Ovary (tissue), 10 donors: ENCODE measurements around the gene KRTAP4-12. TPM values are rescaled to one million over a fixed set of nuclear protein-coding genes. Genes with fewer than 3 reads are reported as not detected.
"Not testable (repeated sequence)": the region's sequence is repeated elsewhere in the genome, so short reads cannot be mapped to it uniquely, and the experiment has no call there.

Experiments
- DNase-seq, 5 donors: peaks; one replicate each; pipeline ENCODE4 v3.0.0-alpha.2; 2019 to 2020
- H3K27ac ChIP-seq, 2 donors: fragments of 200-600 bp; one replicate each; pipeline versions ENCODE4 v1.5.1 to v1.8.0; 2019 to 2022
- H3K27me3 ChIP-seq: fragments of 200-600 bp; one replicate; pipeline ENCODE4 v1.8.0; 2022
- H3K36me3 ChIP-seq: fragments of 200-600 bp; sonication (generic); one replicate; pipeline ENCODE4 v1.5.1; 2019
- H3K4me1 ChIP-seq: one replicate; pipeline ENCODE4 v1.8.1; 2013; ENCODE audit warnings: mild to moderate bottlenecking, moderate library complexity; ENCODE audit not compliant: insufficient read depth
- H3K4me3 ChIP-seq: fragments of 200-600 bp; sonication (generic); one replicate; pipeline ENCODE4 v1.5.1; 2017
- H3K9me3 ChIP-seq, 2 donors: fragments of 200-600 bp in 1 of 2; sonication (generic) in 1 of 2; one replicate each; pipeline versions ENCODE4 v1.5.1 to v1.8.1; 2013 to 2019; ENCODE audit warnings: mild to moderate bottlenecking in 1 of 2, moderate library complexity in 1 of 2
- EP300 ChIP-seq: sonication (generic); formaldehyde crosslinking; IDR thresholded peaks from one replicate; pipeline ENCODE4 v1.6.1; 2017; ENCODE audit warnings: antibody characterized with exemption
- POLR2A ChIP-seq: fragments of 450-650 bp; IDR thresholded peaks from one replicate; pipeline ENCODE4 v1.6.1; 2017; ENCODE audit warnings: antibody characterized with exemption, mild to moderate bottlenecking, moderate library complexity
- WGBS, 3 donors: extraction: QIAGEN DNeasy Blood & Tissue Kit in 1 of 3; methylation state at CpG; one replicate each; pipeline versions ENCODE4 v1.1.5 to v1.1.7; 2013 to 2017; 5-methylcytosine and 5-hydroxymethylcytosine counted together
- intact Hi-C, 4 donors: fragments of 100-400 bp; cut with DNase I; formaldehyde crosslinking; loops; one replicate each; pipeline versions ENCODE4 v1.11.0 to v1.15.1; 2022 to 2023
- long read RNA-seq, 3 donors: library from polyadenylated mRNA in 2 of 3; unstranded in 2 of 3; transcript quantifications; one replicate each; pipeline ENCODE4 v2.0.0 and lab custom pipeline, GENCODE V29; 2021 to 2026
- polyA plus RNA-seq, 2 donors: library from polyadenylated mRNA; stranded (reverse); fragments of 200-250 nt in 1 of 2; fragments of 350-450 nt in 1 of 2; fragmentation: Illumina TruSeq in 1 of 2; extraction: RNeasy Lipid Tissue Mini Kit (QIAGEN cat#74804) in 1 of 2; gene quantifications; one replicate each; pipeline ENCODE4 v1.2.3, GENCODE V29; 2013 to 2014
- total RNA-seq, 7 donors: library from RNA; depleted of rRNA in 2 of 7; stranded (reverse); fragments of >200 nt in 2 of 7; fragmentation: NEBNext Ultra II Directional in 3 of 7; extraction: Animal tissue kit (Norgen Biotek cat#: 25700) in 3 of 7; gene quantifications; one replicate each; pipeline versions ENCODE4 v1.1.0 to v1.2.4, GENCODE V29; 2016 to 2023
- TF ChIP-seq, protein P1 (sequence below), 3 donors: fragments of 450-650 bp in 2 of 3; fragments of 200-600 bp in 1 of 3; IDR thresholded peaks; one replicate each; pipeline versions ENCODE4 v1.5.1 to v1.8.0; 2016 to 2022; ENCODE audit warnings: antibody characterized with exemption in 3 of 3, mild to moderate bottlenecking in 1 of 3
- donor health status: DM: no; HTN: no; CAD: no; lungs with moderate emphysema.
- donor health status: DM: no; HTN: no; CAD: no.
- donor health status: Bipolar disorder and iron deficiency.
- donor health status: DM: yes; HTN: yes; CAD: no.
- donor health status: DM: no; HTN: no; CAD: no.
- donor health status: DM: yes; HTN: yes; CAD: no.

KRTAP4-12 gene
- total RNA-seq (not detected), polyA plus RNA-seq (not detected)
- long read RNA-seq, donor 1, result 0 reads
- long read RNA-seq, donor 2, result 0 reads
- long read RNA-seq, donor 3, result 0 reads

DNA sequence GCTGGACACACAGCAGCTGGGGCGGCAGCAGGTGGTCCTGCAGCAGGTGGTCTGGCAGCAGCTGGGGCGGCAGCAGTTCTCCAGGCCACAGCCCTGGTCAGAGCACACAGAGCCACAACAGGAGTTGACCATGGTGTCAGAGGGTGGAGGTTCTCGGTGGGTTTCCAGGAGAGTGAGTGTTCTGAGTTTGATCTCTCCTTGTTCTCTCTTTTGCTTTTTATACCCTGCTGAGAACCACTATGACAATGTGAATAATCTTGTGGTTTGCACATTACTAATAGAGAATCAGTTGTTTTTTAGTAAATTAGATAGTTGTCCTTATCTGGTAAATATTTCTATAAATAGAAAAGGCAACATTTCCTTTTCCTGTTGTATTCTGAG is at the start of gene KRTAP4-12:
Gene KRTAP4-12 (minus strand): TSS at position 192 of the 381 bp plus-strand sequence. CDS start 60 bp downstream, at position 132.
- 77 to 80% (median 78%) methylated on average over 3 of the region's 3 CpGs for WGBS, 3 donors
- H3K4me3 ChIP-seq, H3K4me1 ChIP-seq, H3K9me3 ChIP-seq, H3K27ac ChIP-seq, H3K36me3 ChIP-seq, DNase-seq, intact Hi-C loops, H3K27me3 ChIP-seq: not testable (repeated sequence)

DNA sequence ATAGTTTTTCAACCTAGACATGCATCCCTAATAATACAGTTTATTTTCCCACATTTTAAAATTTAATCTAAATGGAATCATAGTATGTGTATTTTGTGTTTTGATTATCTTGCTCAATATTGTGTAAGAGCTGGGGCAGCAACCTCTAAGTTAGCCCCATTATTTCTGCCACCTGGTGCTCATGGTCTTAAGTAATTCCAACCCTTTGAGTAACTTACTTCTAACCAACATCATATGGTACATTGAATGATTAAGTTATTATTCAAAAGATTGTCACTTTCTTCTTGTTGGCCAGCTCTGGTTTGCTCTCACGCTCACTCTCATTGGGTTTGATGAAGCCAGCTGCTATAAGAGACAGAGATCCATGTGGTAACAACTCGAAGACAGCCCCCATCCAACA is 47.9 kb upstream of the KRTAP4-12 start:
- DNase-seq, result no peak
- 74 to 82% (median 74%) methylated on average over 2 of the region's 2 CpGs for WGBS, 3 donors
- intact Hi-C loops, result no loop called here
- Histone ChIP-seq H3K9me3 (no peaks in the 10 kb centered on the region), H3K4me1 (no peaks in the 10 kb centered on the region), H3K4me3 (no peak overlapping the region), H3K36me3 (no peaks in the 10 kb centered on the region), H3K27ac (no peak overlapping the region), H3K27me3 (no peaks in the 10 kb centered on the region)
- TF ChIP-seq EP300 (no peak), POLR2A (no peak)
- TF ChIP-seq, protein P1, sequence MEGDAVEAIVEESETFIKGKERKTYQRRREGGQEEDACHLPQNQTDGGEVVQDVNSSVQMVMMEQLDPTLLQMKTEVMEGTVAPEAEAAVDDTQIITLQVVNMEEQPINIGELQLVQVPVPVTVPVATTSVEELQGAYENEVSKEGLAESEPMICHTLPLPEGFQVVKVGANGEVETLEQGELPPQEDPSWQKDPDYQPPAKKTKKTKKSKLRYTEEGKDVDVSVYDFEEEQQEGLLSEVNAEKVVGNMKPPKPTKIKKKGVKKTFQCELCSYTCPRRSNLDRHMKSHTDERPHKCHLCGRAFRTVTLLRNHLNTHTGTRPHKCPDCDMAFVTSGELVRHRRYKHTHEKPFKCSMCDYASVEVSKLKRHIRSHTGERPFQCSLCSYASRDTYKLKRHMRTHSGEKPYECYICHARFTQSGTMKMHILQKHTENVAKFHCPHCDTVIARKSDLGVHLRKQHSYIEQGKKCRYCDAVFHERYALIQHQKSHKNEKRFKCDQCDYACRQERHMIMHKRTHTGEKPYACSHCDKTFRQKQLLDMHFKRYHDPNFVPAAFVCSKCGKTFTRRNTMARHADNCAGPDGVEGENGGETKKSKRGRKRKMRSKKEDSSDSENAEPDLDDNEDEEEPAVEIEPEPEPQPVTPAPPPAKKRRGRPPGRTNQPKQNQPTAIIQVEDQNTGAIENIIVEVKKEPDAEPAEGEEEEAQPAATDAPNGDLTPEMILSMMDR (IDR thresholded peaks at IDR 0.05), result no peak

DNA sequence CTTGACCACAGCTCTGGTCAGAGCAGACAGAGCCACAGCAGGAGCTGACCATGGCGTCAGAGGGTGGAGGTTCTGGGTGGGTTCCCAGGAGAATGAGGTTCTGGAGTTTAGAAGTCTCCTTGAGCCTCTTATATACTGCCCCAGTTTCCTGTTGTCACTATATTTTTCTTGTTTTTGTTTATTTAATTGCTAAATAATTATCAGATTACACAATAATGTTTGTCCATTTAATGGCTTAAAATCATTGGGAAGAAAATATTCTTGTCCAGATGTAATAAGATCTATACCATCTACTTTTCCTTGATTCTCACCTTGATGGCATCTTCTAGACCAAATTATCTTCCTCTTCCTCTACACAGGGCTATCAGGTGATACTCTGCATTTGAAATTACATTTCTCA is 44.1 kb upstream of the KRTAP4-12 start, which contains the start of gene KRTAP4-3:
Gene KRTAP4-3 (minus strand): TSS at position 101 of the 400 bp plus-strand sequence. CDS start 49 bp downstream, at position 52.
- intact Hi-C loops, result loop anchor here in 1 of 4 donors (5.0 kb wide), 1 partner anchor 66 kb away; the partner anchor contains the start of gene KRTAP4-16
- Histone ChIP-seq H3K27ac (no peak within 1 kb of the TSS), H3K9me3 (no peaks in the 10 kb centered on the region), H3K36me3 (no peaks in the 10 kb centered on the region), H3K4me3 (no peak within 1 kb of the TSS), H3K27me3 (no peaks in the 10 kb centered on the region), H3K4me1 (no peaks in the 10 kb centered on the region)
- TF ChIP-seq POLR2A, result no peak
- TF ChIP-seq, protein P1 (IDR thresholded peaks at IDR 0.05), result no peak
- TF ChIP-seq EP300, result no peak
- 8 to 29% (median 15%) methylated on average over 1 of the region's 1 CpG for WGBS, 3 donors
- no peak for DNase-seq

DNA sequence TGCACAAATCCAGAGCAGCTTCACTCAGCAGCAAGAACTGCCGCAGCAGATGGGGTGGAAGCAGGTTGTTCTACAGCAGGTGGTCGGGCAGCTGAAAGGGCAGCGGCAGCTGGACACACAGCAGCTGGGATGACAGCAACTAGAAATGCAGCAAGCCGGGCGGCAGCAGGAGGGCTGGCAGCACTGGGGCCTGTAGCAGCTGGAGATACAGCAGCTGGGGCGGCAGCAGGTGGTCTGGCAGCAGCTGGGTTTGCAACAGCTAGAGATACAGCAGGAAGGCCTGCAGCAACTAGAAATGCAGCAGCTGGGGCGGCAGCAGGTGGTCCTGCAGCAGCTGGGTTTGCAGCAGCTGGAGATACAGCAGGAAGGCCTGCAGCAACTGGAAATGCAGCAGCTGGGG is 43.6 kb upstream of the KRTAP4-12 start:
- no peak for TF ChIP-seq EP300
- TF ChIP-seq, protein P1 (IDR thresholded peaks at IDR 0.05), result no peak
- TF ChIP-seq POLR2A, result no peak
- Histone ChIP-seq H3K27ac (no peak overlapping the region), H3K27me3 (no peaks in the 10 kb centered on the region), H3K36me3 (no peaks in the 10 kb centered on the region), H3K4me1 (no peaks in the 10 kb centered on the region), H3K4me3 (no peak overlapping the region), H3K9me3 (no peaks in the 10 kb centered on the region)
- DNase-seq, result no peak
- 41 to 67% (median 54%) methylated on average over 7 of the region's 7 CpGs for WGBS, 3 donors
- intact Hi-C loops, result loop anchor here in 1 of 4 donors (5.0 kb wide), 1 partner anchor 65 kb away; the partner anchor contains the start of gene KRTAP4-16

DNA sequence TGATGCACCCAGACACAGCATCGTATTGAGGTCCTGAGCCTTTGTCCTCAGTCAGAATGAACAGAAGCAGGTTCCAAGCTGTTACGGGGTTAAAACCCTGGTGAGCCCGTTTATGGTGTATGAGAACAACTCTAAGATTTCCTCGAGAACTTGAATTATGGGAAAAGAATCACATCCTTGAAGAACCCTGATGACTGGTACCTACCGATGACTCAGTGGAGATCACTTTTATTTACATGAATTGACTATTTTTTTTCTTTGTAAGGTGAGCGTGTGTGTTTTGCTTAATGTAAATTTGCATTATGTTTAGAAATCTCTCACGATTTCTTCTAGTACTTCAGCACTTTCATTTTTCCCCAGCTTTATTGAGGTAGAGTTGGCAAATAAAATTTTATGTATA is 39.8 kb upstream of the KRTAP4-12 start:
- no peaks in the 10 kb centered on the region for H3K9me3 ChIP-seq
- H3K4me1 ChIP-seq, result no peaks in the 10 kb centered on the region
- H3K27ac ChIP-seq, result no peak overlapping the region
- H3K36me3 ChIP-seq, result no peaks in the 10 kb centered on the region
- DNase-seq, result no peak
- H3K4me3 ChIP-seq, result no peak overlapping the region
- H3K27me3 ChIP-seq, result no peaks in the 10 kb centered on the region
- 64 to 71% (median 70%) methylated on average over 7 of the region's 7 CpGs for WGBS, 3 donors
- intact Hi-C loops, result no loop called here
- TF ChIP-seq, protein P1 (IDR thresholded peaks at IDR 0.05), result no peak
